GM15510 (cell line): ENCODE data around the gene MMRN2.

Experiments used
- POLR2A ChIP-seq: IDR thresholded peaks from 3 replicates; pipeline ENCODE4 v1.6.1; 2011; ENCODE audit warnings: borderline replicate concordance; ENCODE audit not compliant: insufficient read length; ENCODE audit errors: extremely low read depth

The MMRN2 gene

GRCh38 chr10:86937502-86938154 lies 19.8 kb downstream of the MMRN2 start:
- no peak for TF ChIP-seq POLR2A

GRCh38 chr10:86936661-86937501 lies 20.5 kb downstream of the MMRN2 start:
- no peak for TF ChIP-seq POLR2A

GRCh38 chr10:86932674-86933073 lies 24.7 kb downstream of the MMRN2 start:
- TF ChIP-seq POLR2A, result no peak

GRCh38 chr10:86931872-86932271 lies 25.5 kb downstream of the MMRN2 start:
- TF ChIP-seq POLR2A, result no peak

- TF ChIP-seq POLR2A, result no peak
These were observed 27.7 kb downstream of the MMRN2 start for GRCh38 chr10:86929468-86930380.

- TF ChIP-seq POLR2A, result no peak
These were observed 34.9 kb downstream of the MMRN2 start for GRCh38 chr10:86922553-86922961.

GRCh38 chr10:86918022-86918471 lies 39.4 kb downstream of the MMRN2 start:
- no peak for TF ChIP-seq POLR2A

GRCh38 chr10:86914734-86915133 lies 42.7 kb downstream of the MMRN2 start:
- TF ChIP-seq POLR2A, result no peak

GRCh38 chr10:86905429-86905828 lies 52.0 kb downstream of the MMRN2 start:
- no peak for TF ChIP-seq POLR2A

GRCh38 chr10:86904600-86904999 lies 52.8 kb downstream of the MMRN2 start:
- no peak for TF ChIP-seq POLR2A

GRCh38 chr10:86900955-86901354 lies 56.5 kb downstream of the MMRN2 start:
- TF ChIP-seq POLR2A, result no peak

GRCh38 chr10:86899670-86900276 lies 57.6 kb downstream of the MMRN2 start:
- TF ChIP-seq POLR2A, result no peak

- TF ChIP-seq POLR2A, result no peak
These were observed 58.3 kb downstream of the MMRN2 start for GRCh38 chr10:86899132-86899531.

GRCh38 chr10:86898511-86898910 lies 58.9 kb downstream of the MMRN2 start:
- TF ChIP-seq POLR2A, result no peak
